T47D (cell line): Measurements from ENCODE around the gene ACCS.

Experiments used
- DNase-seq, 2 experiments: peaks; one replicate each; pipeline versions ENCODE4 v3.0.0 to v3.0.0-alpha.2; 2011 to 2012; ENCODE audit warnings: low read depth in 1 of 2, low spot score in 1 of 2
- JUND ChIP-seq: IDR thresholded peaks from 2 replicates; pipeline ENCODE4 v1.6.1; 2012; ENCODE audit warnings: low read depth
- in situ Hi-C: cut with HindIII; loops from 2 replicates; pipeline ENCODE4 v1.10.0; 2016; ENCODE audit warnings: low sequenced_read_pairs, low pct_unique_long_range_greater_than_20kb

ACCS gene

GRCh38 chr11:44047931-44048431, 18.1 kb upstream of the ACCS start, which contains the start of gene ACCSL:
TSS of gene ACCSL (plus strand) at chr11:44047981. CDS start at chr11:44048037, 56 bp downstream.
- DNase-seq: no peak
- in situ Hi-C loops: no loop called here
- TF ChIP-seq JUND: no peak

GRCh38 chr11:44049832-44050231, 16.2 kb upstream of the ACCS start:
- TF ChIP-seq JUND: no peak
- no peak for DNase-seq
- in situ Hi-C loops: no loop called here

- in situ Hi-C loops: no loop called here
- DNase-seq: no peak
- TF ChIP-seq JUND: no peak
Observed at GRCh38 chr11:44051171-44051570, 14.9 kb upstream of the ACCS start.

- no peak for TF ChIP-seq JUND
- in situ Hi-C loops: no loop called here
- no peak for DNase-seq
Observed at GRCh38 chr11:44057340-44057739, 8.7 kb upstream of the ACCS start.

GRCh38 chr11:44058275-44058674, 7.8 kb upstream of the ACCS start:
- in situ Hi-C loops: no loop called here
- TF ChIP-seq JUND: no peak
- DNase-seq: no peak

GRCh38 chr11:44065161-44065661, 859 bp upstream of the ACCS start:
- in situ Hi-C loops: no loop called here
- DNase-seq: no peak
- no peak for TF ChIP-seq JUND

- no peak for TF ChIP-seq JUND
- peak in 1 of 2 experiments; percentile 54 for DNase-seq
- in situ Hi-C loops: no loop called here
Observed at GRCh38 chr11:44066732-44067141, 667 bp downstream of the ACCS start.

- in situ Hi-C loops: no loop called here
- no peak for TF ChIP-seq JUND
- no peak for DNase-seq
Observed at GRCh38 chr11:44067266-44067665, 1.2 kb downstream of the ACCS start.

GRCh38 chr11:44068180-44068579, 2.1 kb downstream of the ACCS start:
- no peak for DNase-seq
- TF ChIP-seq JUND: no peak
- in situ Hi-C loops: no loop called here

GRCh38 chr11:44071157-44071556, 5.1 kb downstream of the ACCS start:
- no peak for DNase-seq
- TF ChIP-seq JUND: no peak
- in situ Hi-C loops: no loop called here

GRCh38 chr11:44072757-44073658, 6.9 kb downstream of the ACCS start:
- DNase-seq: no peak
- in situ Hi-C loops: no loop called here
- no peak for TF ChIP-seq JUND

- no peak for TF ChIP-seq JUND
- in situ Hi-C loops: no loop called here
- no peak for DNase-seq
Observed at GRCh38 chr11:44078794-44079193, 12.7 kb downstream of the ACCS start.

- in situ Hi-C loops: no loop called here
- TF ChIP-seq JUND: no peak
- no peak for DNase-seq
Observed at GRCh38 chr11:44079376-44079775, 13.3 kb downstream of the ACCS start.
